Choroid plexus epithelial cell (primary cell): Measurements from ENCODE around the gene ZNF19.

Experiments
- DNase-seq: peaks from one replicate; pipeline ENCODE4 v3.0.0-alpha.2; 2010; ENCODE audit warnings: low read depth
- H3K4me3 ChIP-seq: 2 replicates; pipeline ENCODE4 v1.5.1; 2011; ENCODE audit warnings: low read depth, mild to moderate bottlenecking, control low read depth, low read length, moderate library complexity
- CTCF ChIP-seq: conservative IDR thresholded peaks from 2 replicates; pipeline ENCODE4 v1.5.1; 2011; ENCODE audit warnings: low read depth, mild to moderate bottlenecking, control low read depth, inconsistent platforms, low read length, moderate library complexity

The ZNF19 gene

GRCh38 chr16:71432906-71433305 is 56.2 kb downstream of the ZNF19 start:
- DNase-seq, result no peak
- no peak overlapping the region for H3K4me3 ChIP-seq
- TF ChIP-seq CTCF, result no peak

- DNase-seq, result no peak
- no peak for TF ChIP-seq CTCF
Observed at GRCh38 chr16:71431991-71432390, 57.1 kb downstream of the ZNF19 start.

GRCh38 chr16:71431176-71431575 is 57.9 kb downstream of the ZNF19 start:
- DNase-seq, result no peak
- H3K4me3 ChIP-seq, result no peak overlapping the region
- TF ChIP-seq CTCF, result no peak

More at GRCh38 chr16:71431991-71432390, 57.1 kb downstream of the ZNF19 start:
- H3K4me3 ChIP-seq, result no peak overlapping the region

GRCh38 chr16:71430744-71431143 is 58.4 kb downstream of the ZNF19 start:
- no peak for TF ChIP-seq CTCF
- no peak overlapping the region for H3K4me3 ChIP-seq
- no peak for DNase-seq

- H3K4me3 ChIP-seq, result no peak overlapping the region
- TF ChIP-seq CTCF, result no peak
- DNase-seq, result no peak
Observed at GRCh38 chr16:71429581-71429980, 59.5 kb downstream of the ZNF19 start.

- H3K4me3 ChIP-seq, result no peak overlapping the region
- no peak for DNase-seq
- TF ChIP-seq CTCF, result no peak
Observed at GRCh38 chr16:71428883-71429282, 60.2 kb downstream of the ZNF19 start.

GRCh38 chr16:71428385-71428784 is 60.7 kb downstream of the ZNF19 start:
- no peak for TF ChIP-seq CTCF
- H3K4me3 ChIP-seq, result no peak overlapping the region
- DNase-seq, result no peak
